Hepatocyte (in vitro differentiated cells): Measurements from ENCODE around the gene PHC1. TPM values are rescaled to one million over a fixed set of nuclear protein-coding genes. Genes with fewer than 3 reads are reported as not detected.

Experiments used
- DNase-seq: peaks from one replicate; pipeline ENCODE4 v3.0.0-alpha.2; 2016; ENCODE audit warnings: low spot score
- H2AFZ ChIP-seq: fragments of 200-600 bp; sonication (generic); 2 replicates; pipeline ENCODE4 v1.6.0; 2016; ENCODE audit warnings: antibody characterized with exemption, mild to moderate bottlenecking
- H3K27ac ChIP-seq: fragments of 200-600 bp; sonication (generic); 2 replicates; pipeline ENCODE4 v1.5.1; 2016; ENCODE audit warnings: mild to moderate bottlenecking
- H3K27me3 ChIP-seq: fragments of 200-600 bp; sonication (generic); 2 replicates; pipeline ENCODE4 v1.6.1; 2016
- H3K36me3 ChIP-seq: fragments of 200-600 bp; sonication (generic); replicated peaks from 2 replicates; pipeline ENCODE4 v1.5.1; 2016; ENCODE audit warnings: low read depth; ENCODE audit not compliant: insufficient read depth
- H3K4me1 ChIP-seq: fragments of 200-600 bp; sonication (generic); 2 replicates; pipeline ENCODE4 v1.5.1; 2016; ENCODE audit warnings: mild to moderate bottlenecking, moderate library complexity; ENCODE audit not compliant: insufficient read depth
- H3K4me2 ChIP-seq: fragments of 200-600 bp; sonication (generic); 2 replicates; pipeline ENCODE4 v1.6.0; 2016
- H3K4me3 ChIP-seq: fragments of 200-600 bp; sonication (generic); 2 replicates; pipeline ENCODE4 v1.5.1; 2016; ENCODE audit warnings: mild to moderate bottlenecking
- H3K79me2 ChIP-seq: fragments of 200-600 bp; sonication (generic); 2 replicates; pipeline ENCODE4 v1.6.0; 2017; ENCODE audit warnings: mild to moderate bottlenecking
- H3K9me2 ChIP-seq: fragments of 200-600 bp; sonication (generic); replicated peaks from 2 replicates; pipeline ENCODE4 v1.6.0; 2017; ENCODE audit warnings: mild to moderate bottlenecking; ENCODE audit not compliant: insufficient read depth
- H3K9me3 ChIP-seq: fragments of 200-600 bp; sonication (generic); 2 replicates; pipeline ENCODE4 v1.5.1; 2016; ENCODE audit warnings: low read depth, mild to moderate bottlenecking
- H4K20me1 ChIP-seq: fragments of 200-600 bp; sonication (generic); 2 replicates; pipeline ENCODE4 v1.6.0; 2016; ENCODE audit warnings: mild to moderate bottlenecking; ENCODE audit not compliant: insufficient read depth, poor library complexity, severe bottlenecking
- CTCF ChIP-seq: fragments of 200-600 bp; sonication (generic); IDR thresholded peaks from 2 replicates; pipeline ENCODE4 v1.5.1; 2016; ENCODE audit warnings: antibody characterized with exemption, mild to moderate bottlenecking; ENCODE audit not compliant: poor library complexity
- EZH2 ChIP-seq: fragments of 200-600 bp; sonication (generic); IDR thresholded peaks from 2 replicates; pipeline ENCODE4 v1.6.1; 2016; ENCODE audit warnings: antibody characterized with exemption, mild to moderate bottlenecking, borderline replicate concordance
- EZH2phosphoT487 ChIP-seq: fragments of 200-600 bp; sonication (generic); IDR thresholded peaks from one replicate; pipeline ENCODE4 v1.6.1; 2018; ENCODE audit warnings: antibody characterized with exemption, mild to moderate bottlenecking, low read depth, moderate library complexity; ENCODE audit not compliant: unreplicated experiment, severe bottlenecking
- WGBS: methylation state at CpG from one replicate; pipeline ENCODE4 v1.1.6; 2016; ENCODE audit warnings: low lambda C conversion rate; ENCODE audit errors: missing lambda C conversion rate; 5-methylcytosine and 5-hydroxymethylcytosine counted together
- polyA plus RNA-seq: library from polyadenylated mRNA; unstranded; fragments of >200 nt; fragmentation: Nextera tagmentation; extraction: Ambion mirVana; gene quantifications from 2 replicates; pipeline ENCODE4 v1.2.1, GENCODE V29; 2016
- total RNA-seq: library from RNA; depleted of rRNA; stranded (reverse); fragments of >200 nt; gene quantifications from 2 replicates; pipeline ENCODE4 v1.2.3, GENCODE V29; 2014

PHC1 gene
- total and polyA plus RNA-seq, 2 experiments from 2014 or later: 25.8 to 38.8 TPM

- no peak for TF ChIP-seq EZH2phosphoT487
- no peak for TF ChIP-seq CTCF
- TF ChIP-seq EZH2: no peak
- Histone ChIP-seq H2AFZ (no peak overlapping the region), H4K20me1 (no peaks in the 10 kb centered on the region), H3K27ac (no peak overlapping the region), H3K27me3 (no peaks in the 10 kb centered on the region), H3K9me2 (no peaks in the 10 kb centered on the region), H3K4me3 (no peak overlapping the region), H3K9me3 (no peaks in the 10 kb centered on the region), H3K4me2 (no peak overlapping the region), H3K36me3 (no peaks in the 10 kb centered on the region), H3K79me2 (no peaks in the 10 kb centered on the region), H3K4me1 (no peaks in the 10 kb centered on the region)
- no peak for DNase-seq
- WGBS: 87% methylated on average over 3 of the region's 3 CpGs
Observed at GRCh38 chr12:8903646-8904045, 10.7 kb upstream of the PHC1 start.

- Histone ChIP-seq H3K9me2 (no peaks in the 10 kb centered on the region), H3K27me3 (no peaks in the 10 kb centered on the region), H3K4me1 (no peaks in the 10 kb centered on the region), H3K4me3 (no peak overlapping the region), H2AFZ (no peak overlapping the region), H3K36me3 (no peaks in the 10 kb centered on the region), H3K27ac (no peak overlapping the region), H4K20me1 (no peaks in the 10 kb centered on the region), H3K79me2 (no peaks in the 10 kb centered on the region), H3K4me2 (no peak overlapping the region), H3K9me3 (no peaks in the 10 kb centered on the region)
- no peak for TF ChIP-seq CTCF
- no peak for TF ChIP-seq EZH2
- no peak for TF ChIP-seq EZH2phosphoT487
- DNase-seq: no peak
Observed at GRCh38 chr12:8904665-8905064, 9.6 kb upstream of the PHC1 start.

- Histone ChIP-seq H3K27ac (no peak overlapping the region), H3K79me2 (no peaks in the 10 kb centered on the region), H4K20me1 (no peaks in the 10 kb centered on the region), H2AFZ (no peak overlapping the region), H3K4me2 (no peak overlapping the region), H3K9me2 (no peaks in the 10 kb centered on the region), H3K4me3 (no peak overlapping the region), H3K9me3 (no peaks in the 10 kb centered on the region), H3K4me1 (no peaks in the 10 kb centered on the region), H3K36me3 (no peaks in the 10 kb centered on the region), H3K27me3 (no peaks in the 10 kb centered on the region)
- DNase-seq: peak; percentile 11
- TF ChIP-seq EZH2phosphoT487 (no peak), CTCF (no peak), EZH2 (no peak)
- 62% methylated on average over 10 of the region's 10 CpGs for WGBS
Observed at GRCh38 chr12:8905546-8905945, 8.8 kb upstream of the PHC1 start.
